T-helper 1 cell treated with Interleukin-12 subunit alpha and Interleukin-12 subunit beta and Interleukin-4 antibody, amounts not matched to agents 30 ng/mL and 1 ng/mL, for 36 hours (primary cell): ENCODE results near the gene MVK. TPM values are rescaled to one million over a fixed set of nuclear protein-coding genes. Genes with fewer than 3 reads are reported as not detected.

Source experiments
- intact Hi-C: fragments of 100-400 bp; cut with micrococcal nuclease; formaldehyde crosslinking; loops from one replicate; pipeline ENCODE4 v1.15.1; 2024
- total RNA-seq: library from RNA; stranded (reverse); gene quantifications from 2 replicates; pipeline ENCODE4 v1.2.3, GENCODE V29; 2022

MVK gene
- total RNA-seq, 1 donor from 2014 or later: 14.1 TPM

DNA sequence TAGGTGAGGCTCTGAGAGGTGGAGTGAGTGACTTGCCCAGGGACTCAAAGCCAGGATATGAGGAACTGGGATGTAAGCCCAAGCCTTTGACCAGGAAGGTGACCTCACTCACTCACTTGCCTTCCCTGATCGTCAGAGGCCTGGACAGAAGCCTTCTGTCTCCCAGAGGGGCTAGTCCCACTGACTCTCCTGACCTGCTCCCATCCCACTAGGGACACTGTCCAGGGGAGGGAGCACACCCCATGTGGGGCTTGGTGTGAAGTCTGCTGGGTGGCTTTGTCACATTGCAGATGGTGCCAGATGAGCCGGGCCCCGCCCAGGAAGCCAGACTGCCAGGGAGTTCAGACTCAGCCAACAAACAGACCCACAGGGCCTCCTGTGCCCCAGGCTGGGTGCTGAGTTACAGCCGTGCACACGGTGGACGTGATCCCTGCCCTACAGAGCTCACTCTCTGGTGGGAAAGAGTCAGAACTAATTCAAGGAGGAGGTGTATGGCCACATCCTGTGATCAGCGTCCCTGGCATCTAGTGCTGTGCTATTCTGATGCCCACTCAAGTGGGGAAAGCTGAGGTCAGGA is 28.6 kb upstream of the MVK start:
- intact Hi-C loops: no loop called here

DNA sequence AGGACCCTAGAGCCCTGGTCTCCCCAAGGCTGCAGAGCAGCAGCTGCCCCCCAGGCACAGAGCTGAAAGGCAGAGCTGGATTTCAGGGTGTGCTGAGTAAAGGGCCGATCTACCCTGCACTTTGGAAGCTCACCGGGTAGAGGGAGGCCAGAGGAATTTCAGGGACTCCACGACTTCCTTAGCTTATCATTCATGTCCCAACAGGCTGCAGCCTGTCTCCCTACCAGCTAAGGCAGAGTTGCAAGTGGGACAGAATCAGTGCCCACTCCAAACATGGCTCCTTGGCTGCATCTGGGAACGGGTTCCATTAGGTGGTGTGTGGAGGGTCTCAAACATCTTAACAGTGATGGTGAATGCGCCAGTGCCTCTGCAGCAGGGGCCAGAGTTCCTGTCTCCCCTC is 27.8 kb upstream of the MVK start:
- intact Hi-C loops: no loop called here

DNA sequence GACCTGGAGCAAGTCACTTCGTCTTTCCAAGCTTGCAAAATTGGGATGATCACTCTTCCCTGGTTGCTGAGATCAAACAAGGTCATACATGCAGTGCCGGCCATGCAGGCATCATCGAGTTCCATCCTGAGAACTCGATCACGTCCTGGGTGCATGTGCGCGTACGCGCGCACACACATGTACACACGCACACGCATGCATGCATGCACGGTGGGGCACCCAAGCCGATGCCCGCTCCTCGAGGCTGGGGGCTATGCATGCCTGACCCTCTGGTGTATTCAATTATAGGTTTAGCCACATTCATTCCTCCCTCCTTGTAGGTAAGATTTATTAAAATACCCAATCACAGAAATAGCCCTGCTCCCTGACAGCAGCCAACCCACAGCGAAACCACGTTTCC is 26.3 kb upstream of the MVK start:
- intact Hi-C loops: no loop called here

DNA sequence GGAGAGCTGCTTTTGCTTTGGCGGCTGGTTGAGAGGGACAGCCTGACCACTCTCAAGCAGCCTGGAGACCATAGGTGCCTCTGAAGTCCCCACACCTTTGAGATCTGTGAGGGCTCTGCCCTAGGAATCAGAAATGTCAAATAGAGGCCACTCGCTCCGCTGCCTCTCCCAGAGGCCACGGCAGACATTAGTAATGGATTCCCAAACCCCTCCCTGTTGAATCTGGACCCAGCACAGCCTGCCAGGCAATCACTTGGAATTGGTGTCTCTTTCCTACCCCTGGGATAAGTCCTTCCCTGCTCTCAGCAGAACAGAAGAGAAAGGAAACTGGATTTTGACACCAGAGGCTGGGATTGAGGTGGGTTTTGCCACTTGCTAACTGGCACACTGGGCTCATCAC is 25.3 kb upstream of the MVK start:
- intact Hi-C loops: no loop called here

DNA sequence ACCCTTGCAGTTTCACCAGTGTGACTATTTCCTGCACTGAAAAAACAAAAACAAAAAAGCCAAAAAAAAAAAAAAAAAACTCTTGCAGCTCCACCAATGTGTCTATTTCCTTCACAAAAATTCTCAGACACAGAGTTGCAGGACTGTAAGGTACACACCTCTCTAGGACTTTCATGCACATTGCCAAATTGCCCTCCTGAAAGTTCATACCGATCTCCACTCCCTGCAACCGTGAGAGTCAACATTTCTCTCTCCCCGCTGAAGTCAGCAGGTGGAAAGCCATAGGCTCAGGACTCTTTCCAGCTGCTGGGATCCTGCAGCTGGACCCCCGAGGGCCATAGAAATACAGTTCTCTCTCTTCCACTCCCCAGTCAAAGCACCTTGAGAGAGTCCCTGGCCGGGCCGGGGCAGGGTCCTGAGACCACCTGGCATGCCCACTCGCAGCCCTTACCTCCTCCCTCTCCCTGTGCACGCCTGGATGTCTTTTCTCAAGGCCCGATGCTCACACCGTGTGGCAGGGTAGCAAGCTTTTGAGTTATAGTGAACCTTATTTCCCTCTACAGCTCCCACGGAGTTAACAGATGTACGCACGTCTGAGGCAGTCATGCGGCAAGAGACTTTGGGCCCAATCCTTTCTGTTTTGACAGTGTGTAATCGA is 23.9 kb upstream of the MVK start:
- intact Hi-C loops: no loop called here

DNA sequence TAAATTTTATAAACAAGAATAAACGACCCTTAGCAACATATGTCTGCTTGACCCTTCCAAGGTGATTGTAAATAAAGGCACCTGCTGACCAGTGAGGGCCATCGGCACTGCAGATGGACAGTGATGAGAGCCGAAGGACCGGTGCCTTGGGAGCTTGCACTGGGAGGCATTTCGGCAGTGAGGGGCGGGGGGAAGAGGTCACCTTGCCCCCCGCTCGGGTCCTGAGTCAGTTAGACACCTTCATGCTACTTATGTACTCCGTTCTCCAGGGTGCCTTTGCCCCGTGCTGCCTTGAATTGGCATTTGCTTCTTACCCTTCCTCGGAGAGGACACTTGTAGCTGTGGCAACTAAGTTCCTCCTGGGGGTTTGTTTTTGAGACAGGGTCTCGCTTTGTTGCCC is 23.3 kb upstream of the MVK start:
- intact Hi-C loops: no loop called here

DNA sequence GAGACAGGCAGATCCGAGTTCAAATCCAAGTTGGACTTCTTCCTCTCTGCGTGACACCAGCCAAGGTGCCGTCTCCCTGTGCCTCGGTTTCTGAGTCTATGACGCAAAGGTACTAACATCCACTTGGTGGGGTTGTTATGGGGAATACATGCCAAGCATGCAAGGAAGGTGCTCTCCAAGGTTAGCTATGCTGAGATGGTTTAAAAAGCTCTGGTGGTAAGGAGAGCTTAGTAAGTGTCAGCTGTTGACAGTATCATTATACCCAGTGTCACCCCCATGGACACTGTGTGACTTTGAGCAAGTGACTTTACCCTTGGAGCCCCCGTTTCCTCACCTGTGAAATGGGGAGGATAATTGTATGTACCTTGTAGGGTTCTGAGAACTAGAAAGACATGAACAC is 22.5 kb upstream of the MVK start:
- intact Hi-C loops: no loop called here

DNA sequence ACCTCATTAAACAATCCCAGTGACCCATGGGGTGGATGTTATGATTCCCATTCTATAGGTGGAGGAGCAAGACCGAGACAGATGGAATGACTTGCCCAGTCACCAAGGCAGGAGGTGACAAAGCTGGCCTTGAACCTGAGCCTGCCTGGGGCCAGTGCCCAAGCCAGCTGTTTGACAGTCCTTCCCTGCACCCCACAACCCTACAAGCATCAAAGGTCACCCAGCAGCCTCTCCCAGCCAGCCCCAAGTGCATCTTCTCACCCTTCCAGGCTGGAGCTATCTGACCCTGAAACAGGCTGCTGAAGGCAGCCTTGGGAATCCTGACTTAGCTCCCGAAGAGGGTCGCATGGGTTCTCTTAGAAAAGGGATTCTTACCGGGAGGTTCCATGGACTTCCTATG is 20.6 kb upstream of the MVK start:
- intact Hi-C loops: no loop called here

DNA sequence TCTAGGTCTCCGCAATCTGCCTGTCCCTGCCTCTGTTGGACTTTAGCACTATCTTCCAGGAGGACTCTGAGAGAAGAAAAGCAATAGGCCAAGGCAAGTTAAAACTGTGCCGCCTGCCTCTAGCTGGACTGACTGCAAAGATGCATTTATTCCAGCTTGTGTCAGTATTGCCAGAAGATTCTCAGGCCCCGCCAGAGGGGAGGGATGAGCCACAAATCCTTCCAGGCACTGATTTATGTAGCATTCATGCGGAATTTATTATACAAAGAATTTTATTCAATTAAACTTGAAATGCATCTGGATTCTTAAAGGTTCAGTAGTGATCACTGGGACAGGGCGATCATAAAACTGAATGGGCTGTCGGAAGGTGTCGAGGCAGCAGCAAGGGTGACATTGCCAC is 20.1 kb upstream of the MVK start:
- intact Hi-C loops: no loop called here

DNA sequence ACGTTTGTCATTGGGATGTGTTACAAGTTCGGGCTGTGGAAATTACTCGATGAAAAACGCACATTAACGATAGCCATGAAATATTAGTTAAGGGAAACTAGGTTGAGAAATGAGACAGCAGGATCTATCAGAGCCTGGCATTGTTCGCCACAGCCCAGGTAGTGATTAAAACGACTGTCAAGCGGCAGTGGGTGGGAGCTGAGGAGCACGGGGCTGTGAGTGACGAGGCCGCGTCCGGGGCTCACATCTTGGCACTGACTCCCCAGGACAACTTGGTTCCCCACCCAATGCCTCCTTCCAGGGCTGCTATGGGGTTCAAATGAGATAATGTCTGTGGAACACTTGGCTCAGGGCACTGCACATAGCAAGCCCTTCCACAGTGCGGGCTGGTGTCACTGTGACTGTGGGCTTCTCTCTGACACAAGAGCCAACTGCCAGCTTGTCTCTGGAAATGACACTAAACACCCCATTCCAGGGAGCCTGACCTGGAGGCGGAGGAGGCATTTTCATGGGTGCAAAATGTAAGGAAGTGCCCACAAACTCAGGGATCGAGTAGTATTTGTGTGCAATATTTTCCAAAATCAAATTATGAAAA is 19.6 kb upstream of the MVK start:
- intact Hi-C loops: no loop called here

DNA sequence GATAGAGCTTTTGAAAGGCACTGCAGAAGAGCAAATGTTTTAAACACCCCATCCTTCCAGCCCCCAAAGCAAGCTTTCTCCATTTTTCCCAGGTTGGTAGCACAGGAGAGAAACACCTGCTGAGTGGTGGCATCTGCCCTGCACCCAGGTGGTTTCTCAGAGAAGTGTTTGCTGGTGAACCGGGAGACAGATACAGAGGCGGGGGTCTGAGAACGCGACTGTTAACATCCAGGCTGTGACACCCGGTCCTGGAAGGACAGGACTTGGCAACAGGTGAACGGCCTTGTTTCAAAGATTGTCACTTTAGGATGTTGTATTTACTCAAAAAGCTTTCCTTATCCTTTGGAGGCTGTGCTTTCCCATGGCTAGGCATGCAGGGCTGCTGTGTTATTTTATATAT is 18.8 kb upstream of the MVK start:
- intact Hi-C loops: no loop called here

DNA sequence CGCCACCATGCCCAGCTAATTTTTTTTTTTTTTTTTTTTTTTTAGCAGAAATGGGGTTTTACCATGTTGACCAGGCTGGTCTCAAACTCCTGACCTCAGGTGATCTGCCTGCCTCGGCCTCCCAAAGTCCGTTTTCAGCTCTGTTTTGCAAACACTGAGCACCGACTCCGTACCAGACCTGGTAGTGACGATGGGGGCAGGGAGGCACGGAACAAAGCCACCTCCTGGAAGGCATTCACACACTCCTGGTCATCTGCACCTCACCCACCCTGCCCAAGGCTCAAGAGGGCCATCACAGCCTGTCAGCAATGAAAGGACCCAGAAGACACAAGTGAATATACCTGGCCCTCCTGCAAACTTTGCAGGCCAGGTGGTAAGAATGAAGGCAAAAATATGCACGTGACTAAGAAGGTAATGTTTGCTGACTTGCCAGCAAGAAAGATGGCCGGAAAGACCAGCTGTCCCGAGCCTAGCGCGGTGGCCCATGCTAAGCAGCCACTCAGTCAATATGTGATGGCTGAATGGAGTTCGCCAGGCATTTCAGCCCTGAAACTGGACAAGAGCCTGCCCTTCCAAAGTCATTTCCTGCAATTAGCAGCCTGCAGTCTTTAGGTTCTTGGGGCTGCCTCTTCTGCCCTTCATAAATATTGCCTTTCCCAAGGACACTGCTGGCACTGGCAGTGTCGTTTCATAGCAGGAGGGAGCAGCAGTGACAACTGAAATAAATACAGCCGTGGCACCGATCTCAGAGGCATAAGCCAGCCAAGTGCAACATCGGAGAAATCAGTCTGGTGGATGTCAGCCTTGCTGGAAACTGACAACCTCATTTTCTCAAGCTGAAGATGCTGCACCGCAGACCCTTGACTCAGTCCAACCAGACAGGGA is 17.9 kb upstream of the MVK start:
- intact Hi-C loops: no loop called here

DNA sequence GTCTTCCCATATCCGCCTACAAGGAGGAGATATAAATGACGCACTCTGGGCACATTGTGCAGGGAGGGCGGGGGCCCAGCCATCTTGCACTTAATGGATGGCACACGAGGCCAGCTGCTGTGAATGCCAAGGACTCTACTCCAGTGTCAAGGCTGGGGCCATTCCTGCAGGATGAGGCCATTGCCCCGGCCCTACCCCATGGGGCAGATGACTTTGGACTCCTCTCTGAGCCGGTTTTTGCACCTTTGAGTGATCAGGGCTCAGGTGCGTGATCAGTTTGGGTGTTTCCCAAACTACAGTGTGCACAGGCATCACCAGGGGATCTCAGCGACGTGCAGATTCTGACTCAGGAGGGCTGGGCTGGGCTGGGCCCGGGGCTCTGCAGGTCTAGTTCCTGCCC is 16.4 kb upstream of the MVK start:
- intact Hi-C loops: no loop called here

DNA sequence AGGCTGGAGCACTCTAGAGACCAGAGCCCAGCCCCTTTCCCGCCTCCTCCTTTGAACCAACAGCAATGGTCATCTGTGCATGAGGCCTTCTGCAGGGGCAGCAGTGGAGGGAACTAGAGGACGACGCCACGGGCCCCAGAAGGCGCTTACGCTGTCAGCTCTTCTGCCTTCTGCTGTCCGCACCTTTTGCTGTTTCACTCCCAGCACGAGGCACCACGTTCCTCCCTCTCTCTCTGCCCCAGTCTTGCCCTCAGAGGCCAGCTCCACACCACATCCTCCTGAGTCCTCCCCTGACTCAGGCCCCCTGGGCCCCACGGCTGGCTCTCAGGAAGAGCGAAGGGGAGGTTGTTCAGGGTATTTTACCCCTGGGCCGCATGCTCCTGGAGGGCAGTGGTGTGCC is 15.8 kb upstream of the MVK start:
- intact Hi-C loops: no loop called here

DNA sequence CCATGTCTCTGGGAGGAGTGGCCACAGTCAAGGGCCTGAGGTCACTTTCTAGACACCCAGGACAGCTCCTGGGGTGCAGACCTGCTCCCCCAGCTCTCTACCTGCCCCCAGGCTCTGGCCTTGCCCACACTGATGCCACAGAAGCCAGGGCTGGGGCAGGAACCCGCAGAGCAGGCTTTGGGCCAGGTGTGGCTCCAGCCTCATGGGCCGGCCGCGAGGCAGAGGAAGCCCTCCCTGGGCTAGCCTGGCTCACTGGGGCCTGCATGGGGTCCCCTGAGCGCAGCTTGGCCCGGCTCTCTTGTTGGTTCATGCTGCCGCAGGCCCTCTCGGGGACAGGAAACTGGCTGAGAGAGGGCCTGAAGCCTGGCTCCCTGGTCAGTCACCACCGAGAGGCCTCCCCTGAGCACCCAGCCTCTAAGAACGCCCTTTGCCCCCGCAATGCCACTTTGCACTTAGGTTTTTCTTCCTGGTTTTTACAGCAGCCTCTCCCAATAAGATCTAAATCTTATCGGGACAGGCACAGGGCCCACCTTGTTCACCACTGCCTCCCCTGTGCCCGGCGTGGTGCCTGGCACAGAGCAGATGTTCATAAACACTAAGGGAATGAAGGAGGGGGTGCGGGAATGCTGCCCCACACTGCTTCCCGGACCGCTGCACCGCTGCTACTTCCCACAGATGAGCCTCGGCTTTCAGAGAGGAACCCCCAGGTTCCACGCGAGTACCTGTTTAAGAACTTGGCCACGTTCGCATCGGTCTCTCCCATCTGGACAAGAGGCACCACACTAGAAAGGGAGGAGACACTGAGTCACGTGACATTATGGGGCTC is 15.0 kb upstream of the MVK start:
- intact Hi-C loops: no loop called here

DNA sequence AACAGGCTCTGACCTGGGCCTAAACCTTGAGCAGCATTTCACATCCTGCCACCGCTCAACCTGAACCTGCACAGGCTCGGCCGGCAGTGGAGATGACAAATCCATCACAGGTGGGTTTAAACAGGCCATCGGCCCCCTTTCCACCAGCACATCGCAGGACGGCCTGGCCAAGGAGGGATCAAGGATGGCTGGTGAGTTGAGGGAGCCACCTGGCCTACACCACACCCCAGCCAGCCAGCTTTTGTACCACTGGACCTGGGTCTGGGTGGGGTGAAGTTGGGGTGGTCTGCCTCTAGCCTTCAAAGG is 14.4 kb upstream of the MVK start:
- intact Hi-C loops: no loop called here

DNA sequence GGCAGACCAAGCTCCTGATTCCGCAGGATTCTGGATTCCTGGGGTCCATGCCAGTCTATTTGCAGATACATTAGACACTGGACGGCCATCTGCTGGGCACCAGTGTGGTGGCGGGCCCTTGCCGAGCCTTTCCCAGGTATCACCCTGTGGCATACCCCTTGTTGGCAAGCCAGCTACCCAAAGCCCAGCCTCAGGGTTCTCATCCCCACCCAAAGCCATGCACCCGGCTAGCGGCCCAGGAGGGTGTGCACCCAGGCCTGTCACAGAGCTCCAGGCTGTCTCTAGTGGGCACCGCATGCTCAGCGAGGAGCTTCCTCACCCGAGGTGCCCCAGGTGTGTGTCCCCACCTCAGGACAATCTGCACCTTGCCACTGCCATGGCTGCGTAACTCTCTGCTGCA is 14.0 kb upstream of the MVK start:
- intact Hi-C loops: no loop called here

DNA sequence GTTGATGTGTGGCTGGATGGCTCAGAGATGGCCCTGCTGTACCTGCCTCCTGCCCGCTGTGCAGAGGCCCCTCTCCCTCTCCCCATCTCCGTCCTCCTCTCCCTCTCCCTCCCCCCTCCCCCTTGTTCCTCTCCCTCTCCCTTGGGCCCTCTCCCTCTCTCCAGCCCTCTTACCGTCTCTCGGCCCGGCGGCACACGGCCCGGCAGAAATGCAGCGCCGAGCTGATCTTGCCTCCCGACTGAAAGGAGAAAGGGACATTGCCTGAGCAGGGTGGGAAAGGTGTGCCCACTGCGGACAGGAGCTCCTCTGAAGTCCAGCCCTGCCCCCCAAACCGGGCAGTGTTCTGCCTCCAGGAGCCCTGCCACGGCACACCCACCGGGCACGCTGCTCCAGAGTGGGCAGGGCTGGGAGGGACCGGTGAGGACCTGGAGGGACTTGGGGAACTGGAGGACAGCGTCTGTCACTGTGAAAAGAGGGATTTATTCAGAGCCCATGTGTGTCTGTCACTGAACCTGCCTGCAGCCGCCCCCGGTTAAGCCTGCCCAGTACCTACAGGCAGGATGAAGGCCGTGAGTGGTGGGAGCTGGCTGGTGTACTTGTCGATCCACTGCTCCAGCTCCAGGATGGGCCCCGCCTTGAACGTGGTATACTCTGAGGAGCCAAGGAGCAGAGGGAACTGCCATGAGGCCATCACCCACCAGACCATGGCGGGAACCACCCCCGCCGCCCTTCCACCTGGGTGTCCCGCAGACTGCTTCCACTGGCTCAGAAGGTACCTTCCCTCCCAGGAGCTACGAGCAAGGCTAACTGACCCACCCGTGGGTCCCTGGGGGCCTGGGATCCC is 12.5 kb upstream of the MVK start:
- intact Hi-C loops: no loop called here

DNA sequence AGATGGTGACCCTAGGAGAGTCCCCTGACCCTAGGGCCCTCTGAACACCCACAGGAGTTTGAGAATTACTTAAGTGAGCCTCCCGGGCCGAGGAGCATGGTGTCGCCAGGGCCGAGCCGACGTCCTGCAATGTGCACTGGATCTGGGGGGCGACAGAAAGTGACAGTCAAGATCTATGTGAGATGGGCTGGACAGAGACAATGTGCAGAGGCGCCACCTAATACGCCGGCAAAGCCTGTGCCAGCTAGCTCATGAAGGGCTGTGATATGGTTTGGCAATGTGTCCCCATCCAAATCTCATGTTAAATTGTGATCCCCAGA is 11.9 kb upstream of the MVK start:
- intact Hi-C loops: no loop called here

DNA sequence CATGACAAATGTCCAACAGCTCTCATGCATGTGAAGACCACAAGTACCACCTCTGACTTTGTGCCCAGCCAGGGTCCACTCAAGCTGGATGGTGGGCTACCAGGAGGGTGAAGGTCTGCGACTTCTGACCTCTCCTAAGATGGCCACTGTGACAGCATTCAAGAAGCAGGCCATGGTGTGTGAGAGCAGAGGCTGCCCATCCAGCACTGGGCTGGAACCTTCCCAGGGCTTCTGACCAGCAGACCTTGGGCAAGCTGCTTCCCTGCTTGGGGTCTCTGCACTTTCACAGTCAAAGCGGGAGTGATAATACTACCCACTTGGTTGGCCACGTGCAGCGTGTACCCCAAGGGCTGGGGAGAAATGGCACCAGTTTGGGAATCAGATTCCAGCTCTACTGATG is 10.7 kb upstream of the MVK start:
- intact Hi-C loops: no loop called here
